ENCODE data around the gene PALD1.
"Not testable (repeated sequence)": the region's sequence is repeated elsewhere in the genome, so short reads cannot be mapped to it uniquely, and the experiment has no call there.

Gene PALD1

GRCh38 chr10:70592746-70593512 is 114.4 kb downstream of the PALD1 start:
- DNase-seq = no peak

- DNase-seq = no peak
Measured at GRCh38 chr10:70593513-70593890, 114.9 kb downstream of the PALD1 start.

GRCh38 chr10:70594161-70594560 is 115.6 kb downstream of the PALD1 start:
- no peak for DNase-seq

- DNase-seq = no peak
Measured at GRCh38 chr10:70595566-70596016, 117.0 kb downstream of the PALD1 start.

GRCh38 chr10:70596110-70596798 is 117.7 kb downstream of the PALD1 start:
- no peak for DNase-seq

- DNase-seq = no peak
Measured at GRCh38 chr10:70596860-70597809, 118.6 kb downstream of the PALD1 start.

GRCh38 chr10:70597856-70598815 is 119.6 kb downstream of the PALD1 start:
- no peak for DNase-seq

- DNase-seq = no peak
Measured at GRCh38 chr10:70598857-70599295, 120.3 kb downstream of the PALD1 start.

GRCh38 chr10:70599319-70599718 is 120.8 kb downstream of the PALD1 start:
- no peak for DNase-seq

- no peak for DNase-seq
Measured at GRCh38 chr10:70599791-70600190, 121.2 kb downstream of the PALD1 start.

- no peak for DNase-seq
Measured at GRCh38 chr10:70600512-70601395, 122.2 kb downstream of the PALD1 start.

GRCh38 chr10:70601746-70602145 is 123.2 kb downstream of the PALD1 start:
- DNase-seq = no peak

- no peak for DNase-seq
Measured at GRCh38 chr10:70602665-70603448, 124.3 kb downstream of the PALD1 start, which contains the start of gene PRF1. TSS of gene PRF1 (minus strand) at chr10:70602741. CDS start at chr10:70600902, 1,839 bp downstream.

- no peak for DNase-seq
Measured at GRCh38 chr10:70603449-70603801, 124.9 kb downstream of the PALD1 start.

GRCh38 chr10:70604106-70604505 is 125.5 kb downstream of the PALD1 start:
- no peak for DNase-seq

- no peak for DNase-seq
Measured at GRCh38 chr10:70605161-70605560, 126.6 kb downstream of the PALD1 start.

GRCh38 chr10:70607936-70608335 is 129.4 kb downstream of the PALD1 start:
- DNase-seq = no peak

- DNase-seq = no peak
Measured at GRCh38 chr10:70613941-70614340, 135.4 kb downstream of the PALD1 start.

GRCh38 chr10:70614364-70614763 is 135.8 kb downstream of the PALD1 start:
- not testable (repeated sequence) for DNase-seq

- DNase-seq = no peak
Measured at GRCh38 chr10:70615211-70615610, 136.6 kb downstream of the PALD1 start.
